HG03159 (cell line): ENCODE results near the gene TMEM87A.

Experiments used
- ATAC-seq: cut with Tn5 transposase; IDR thresholded peaks from one replicate; pipeline ENCODE4 v1.9.1; 2021; ENCODE audit warnings: mild to moderate bottlenecking, moderate library complexity; ENCODE audit not compliant: unreplicated experiment

Gene TMEM87A

GRCh38 chr15:42207674-42208579 lies 65.3 kb downstream of the TMEM87A start, which contains the start of gene VPS39:
Gene VPS39, minus strand, starts transcription at chr15:42208304. Its CDS starts 151 bp downstream, at chr15:42208153.
- peak; percentile 94 for ATAC-seq

GRCh38 chr15:42206406-42206805 lies 66.8 kb downstream of the TMEM87A start:
- no peak for ATAC-seq

- no peak for ATAC-seq
Measured at GRCh38 chr15:42203891-42204290, 69.3 kb downstream of the TMEM87A start.

GRCh38 chr15:42202653-42203052 lies 70.6 kb downstream of the TMEM87A start:
- ATAC-seq = no peak

- no peak for ATAC-seq
Measured at GRCh38 chr15:42201801-42202200, 71.4 kb downstream of the TMEM87A start.

GRCh38 chr15:42199126-42199525 lies 74.1 kb downstream of the TMEM87A start:
- no peak for ATAC-seq

GRCh38 chr15:42198516-42198915 lies 74.7 kb downstream of the TMEM87A start:
- no peak for ATAC-seq

- ATAC-seq = no peak
Measured at GRCh38 chr15:42194513-42194912, 78.7 kb downstream of the TMEM87A start.

- ATAC-seq = no peak
Measured at GRCh38 chr15:42193383-42193782, 79.8 kb downstream of the TMEM87A start.

- ATAC-seq = no peak
Measured at GRCh38 chr15:42191610-42192346, 81.5 kb downstream of the TMEM87A start.

GRCh38 chr15:42190370-42190769 lies 82.9 kb downstream of the TMEM87A start:
- ATAC-seq = no peak

- no peak for ATAC-seq
Measured at GRCh38 chr15:42185801-42186200, 87.4 kb downstream of the TMEM87A start.

- ATAC-seq = no peak
Measured at GRCh38 chr15:42184736-42185135, 88.5 kb downstream of the TMEM87A start.

- no peak for ATAC-seq
Measured at GRCh38 chr15:42184296-42184695, 88.9 kb downstream of the TMEM87A start.

GRCh38 chr15:42182961-42183360 lies 90.3 kb downstream of the TMEM87A start:
- no peak for ATAC-seq

- no peak for ATAC-seq
Measured at GRCh38 chr15:42182328-42182886, 90.8 kb downstream of the TMEM87A start.

GRCh38 chr15:42178056-42178455 lies 95.2 kb downstream of the TMEM87A start:
- ATAC-seq = no peak

GRCh38 chr15:42175671-42176070 lies 97.6 kb downstream of the TMEM87A start:
- no peak for ATAC-seq

GRCh38 chr15:42172475-42172874 lies 100.8 kb downstream of the TMEM87A start:
- no peak for ATAC-seq

GRCh38 chr15:42171795-42172194 lies 101.4 kb downstream of the TMEM87A start:
- no peak for ATAC-seq

- ATAC-seq = no peak
Measured at GRCh38 chr15:42171122-42171521, 102.1 kb downstream of the TMEM87A start.
